HAP-1 (cell line): ENCODE measurements around the gene PTGER4.

Experiments used
- DNase-seq, 2 experiments: peaks; one replicate each; pipeline ENCODE4 v3.0.0-alpha.2; 2016 to 2020; ENCODE audit warnings: low spot score in 2 of 2
- H3K27me3 ChIP-seq: fragments of 250-450 bp; sonication (Bioruptor Pico); 2 replicates; pipeline ENCODE4 v1.5.1; 2020; ENCODE audit warnings: low read depth, mild to moderate bottlenecking, moderate library complexity
- H3K36me3 ChIP-seq: fragments of 250-450 bp; sonication (Bioruptor Pico); replicated peaks from 2 replicates; pipeline ENCODE4 v1.5.1; 2020; ENCODE audit warnings: mild to moderate bottlenecking
- H3K4me1 ChIP-seq: fragments of 250-450 bp; sonication (Bioruptor Pico); 2 replicates; pipeline ENCODE4 v1.5.1; 2020; ENCODE audit warnings: mild to moderate bottlenecking
- H3K4me3 ChIP-seq: fragments of 250-450 bp; sonication (Bioruptor Pico); 2 replicates; pipeline ENCODE4 v1.5.1; 2020; ENCODE audit warnings: mild to moderate bottlenecking, moderate library complexity
- H3K9me3 ChIP-seq: fragments of 250-450 bp; sonication (Bioruptor Pico); 2 replicates; pipeline ENCODE4 v1.5.1; 2020; ENCODE audit warnings: mild to moderate bottlenecking, moderate library complexity
- in situ Hi-C: fragments of 300-500 bp; cut with MboI; formaldehyde crosslinking; loops from 3 replicates; pipeline ENCODE4 v1.14.3; 2020; ENCODE audit warnings: low sequenced_read_pairs, inconsistent platforms, mixed read lengths

Gene PTGER4

GRCh38 chr5:40733434-40733833 lies 53.7 kb downstream of the PTGER4 start:
- Histone ChIP-seq H3K27me3 (no peaks in the 10 kb centered on the region), H3K9me3 (no peaks in the 10 kb centered on the region), H3K4me1 (no peaks in the 10 kb centered on the region), H3K36me3 (no peaks in the 10 kb centered on the region), H3K4me3 (no peak overlapping the region)
- DNase-seq = no peak
- in situ Hi-C loops = no loop called here

GRCh38 chr5:40733879-40734563 lies 54.3 kb downstream of the PTGER4 start:
- H3K27me3 ChIP-seq = no peaks in the 10 kb centered on the region
- no peaks in the 10 kb centered on the region for H3K9me3 ChIP-seq
- H3K4me3 ChIP-seq = no peak overlapping the region
- H3K36me3 ChIP-seq = no peaks in the 10 kb centered on the region
- no peak for DNase-seq
- in situ Hi-C loops = no loop called here
- no peaks in the 10 kb centered on the region for H3K4me1 ChIP-seq

- Histone ChIP-seq H3K27me3 (no peaks in the 10 kb centered on the region), H3K4me3 (no peak overlapping the region), H3K4me1 (no peaks in the 10 kb centered on the region), H3K36me3 (no peaks in the 10 kb centered on the region), H3K9me3 (no peaks in the 10 kb centered on the region)
- no peak for DNase-seq
- in situ Hi-C loops = no loop called here
Measured at GRCh38 chr5:40734986-40735385, 55.3 kb downstream of the PTGER4 start.

GRCh38 chr5:40735609-40736008 lies 55.9 kb downstream of the PTGER4 start:
- H3K9me3 ChIP-seq = no peaks in the 10 kb centered on the region
- in situ Hi-C loops = no loop called here
- no peak for DNase-seq
- no peak overlapping the region for H3K4me3 ChIP-seq
- H3K4me1 ChIP-seq = no peaks in the 10 kb centered on the region
- H3K27me3 ChIP-seq = no peaks in the 10 kb centered on the region
- no peaks in the 10 kb centered on the region for H3K36me3 ChIP-seq

GRCh38 chr5:40736103-40736875 lies 56.6 kb downstream of the PTGER4 start:
- no peaks in the 10 kb centered on the region for H3K27me3 ChIP-seq
- H3K4me3 ChIP-seq = no peak overlapping the region
- DNase-seq = peak in 1 of 2 experiments; percentile 52
- H3K4me1 ChIP-seq = no peaks in the 10 kb centered on the region
- no peaks in the 10 kb centered on the region for H3K9me3 ChIP-seq
- in situ Hi-C loops = no loop called here
- H3K36me3 ChIP-seq = no peaks in the 10 kb centered on the region

- no peaks in the 10 kb centered on the region for H3K27me3 ChIP-seq
- H3K4me3 ChIP-seq = no peak overlapping the region
- DNase-seq = no peak
- in situ Hi-C loops = no loop called here
- H3K9me3 ChIP-seq = no peaks in the 10 kb centered on the region
- no peaks in the 10 kb centered on the region for H3K36me3 ChIP-seq
- no peaks in the 10 kb centered on the region for H3K4me1 ChIP-seq
Measured at GRCh38 chr5:40738502-40738901, 58.8 kb downstream of the PTGER4 start.
